SIG-M5 (cell line): Measurements from ENCODE around the gene DAPK1.

Experiments
- DNase-seq: peaks from one replicate; lab custom pipeline; 2025; lab: John Stamatoyannopoulos, UW

Gene DAPK1

DNA sequence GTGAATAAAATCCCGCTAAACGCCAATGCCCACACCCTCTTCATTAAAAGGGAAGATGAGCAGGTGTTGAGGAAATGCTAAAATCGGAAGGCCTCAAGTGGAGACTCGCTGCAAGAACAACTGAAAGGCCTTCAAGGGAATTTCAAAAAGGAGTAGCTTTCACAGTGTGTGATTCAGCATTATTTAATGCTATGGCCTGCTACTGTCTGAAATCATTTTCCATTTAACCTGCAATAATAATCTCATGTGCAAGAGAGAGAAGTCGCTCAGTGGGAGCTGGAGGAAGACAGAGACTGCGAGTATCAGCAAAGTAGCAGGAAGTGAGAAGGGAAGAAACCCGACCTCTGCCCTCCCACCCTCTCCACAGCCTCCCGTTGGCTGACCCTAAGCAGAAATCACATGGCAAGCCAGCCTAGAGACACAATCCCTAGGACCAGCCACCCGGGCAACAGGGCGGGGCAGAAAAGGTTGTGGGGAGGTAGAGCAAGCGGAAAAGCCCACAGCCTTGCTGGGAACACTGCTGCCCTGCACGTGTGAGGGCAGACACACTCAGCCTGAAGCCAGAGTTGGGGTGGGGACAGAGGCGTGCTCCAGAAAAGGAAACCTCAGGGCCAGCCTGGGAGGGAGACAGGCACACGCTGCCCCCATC, 188.3 kb downstream of the DAPK1 start:
- DNase-seq, result no peak

DNA sequence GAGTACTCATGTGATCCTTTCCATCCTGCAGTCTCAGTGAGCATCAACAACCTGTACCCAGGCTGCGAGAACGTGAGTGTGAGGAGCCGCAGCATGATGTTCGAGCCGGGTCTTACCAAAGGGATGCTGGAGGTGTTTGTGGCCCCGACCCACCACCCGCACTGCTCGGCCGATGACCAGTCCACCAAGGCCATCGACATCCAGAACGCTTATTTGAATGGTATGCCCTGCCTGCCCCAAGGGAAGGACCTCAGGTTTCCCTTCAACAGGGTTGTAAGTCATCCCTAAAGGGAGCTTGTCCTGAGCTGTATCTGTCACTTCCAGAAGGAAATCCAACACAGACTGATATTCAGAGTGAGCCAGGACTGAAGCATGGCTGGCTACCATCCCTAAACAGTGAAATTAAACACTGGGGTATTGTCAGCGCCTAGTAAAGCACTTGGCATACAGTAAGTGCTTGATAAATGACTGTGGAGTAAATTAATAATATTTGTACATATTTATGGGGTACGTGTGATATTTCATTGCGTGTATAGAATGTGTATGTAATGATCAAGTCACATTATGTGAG, 188.9 kb downstream of the DAPK1 start:
- DNase-seq, result no peak

DNA sequence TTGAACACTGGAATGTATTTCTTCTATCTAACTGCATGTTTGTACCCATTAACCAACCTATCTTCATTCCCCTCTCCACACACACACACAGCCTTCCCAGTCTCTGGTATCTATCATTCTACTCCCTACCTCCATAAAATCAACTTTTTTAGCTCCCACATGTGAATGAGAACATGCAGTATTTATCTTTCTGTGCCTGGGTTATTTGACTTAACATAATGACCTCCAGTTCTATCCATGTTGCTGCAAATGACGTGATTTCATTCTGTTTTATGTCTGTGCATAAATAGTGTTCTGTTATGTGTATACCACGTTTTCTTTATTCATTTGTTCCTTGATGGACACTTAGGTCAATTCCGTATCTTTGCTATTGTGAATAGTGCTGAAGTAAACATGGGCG, 189.5 kb downstream of the DAPK1 start:
- no peak for DNase-seq

DNA sequence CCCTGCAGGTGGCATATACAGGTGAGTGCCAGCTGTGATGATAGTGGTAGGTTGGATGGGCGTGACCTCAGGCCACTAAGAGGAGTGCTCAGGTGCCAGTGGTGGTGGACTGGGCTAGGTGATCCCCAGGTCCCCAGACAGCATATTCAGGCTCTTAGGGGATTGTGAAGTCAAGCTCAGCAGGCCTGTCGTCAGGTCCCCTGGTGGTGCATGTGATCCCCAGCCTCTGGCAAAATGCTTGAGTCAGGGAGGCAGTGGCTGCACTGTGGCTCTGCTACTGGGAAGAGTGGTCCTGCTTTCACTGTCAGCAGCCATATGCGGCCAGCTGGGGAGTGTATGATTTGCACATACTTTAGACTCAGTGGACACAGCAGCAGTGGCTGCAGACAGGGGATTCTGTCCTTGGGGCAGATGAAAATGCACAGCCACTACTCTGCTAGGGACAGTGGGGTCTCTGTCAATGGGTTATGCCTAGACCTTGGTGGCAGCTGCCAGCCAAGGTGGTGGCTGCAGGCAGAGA, 196.6 kb downstream of the DAPK1 start:
- DNase-seq, result no peak

DNA sequence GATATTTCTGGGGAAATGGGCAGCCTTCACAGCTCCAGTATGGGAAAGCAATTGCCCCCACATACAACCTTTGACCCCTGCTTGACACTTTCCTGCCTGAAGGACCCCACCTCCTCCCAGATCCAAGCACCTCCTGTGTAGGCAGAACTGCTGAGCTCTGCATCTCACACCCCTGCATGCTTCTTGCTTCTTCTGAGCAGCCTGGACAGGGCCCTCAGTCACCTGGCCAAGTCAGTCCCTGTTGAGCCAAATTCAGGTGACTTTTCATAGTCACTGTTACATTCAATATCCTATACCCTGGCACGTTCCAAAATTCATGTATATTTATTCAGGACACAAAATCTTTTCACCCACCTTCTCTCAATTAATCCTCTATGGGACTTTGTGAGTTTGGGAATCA, 197.9 kb downstream of the DAPK1 start:
- no peak for DNase-seq

DNA sequence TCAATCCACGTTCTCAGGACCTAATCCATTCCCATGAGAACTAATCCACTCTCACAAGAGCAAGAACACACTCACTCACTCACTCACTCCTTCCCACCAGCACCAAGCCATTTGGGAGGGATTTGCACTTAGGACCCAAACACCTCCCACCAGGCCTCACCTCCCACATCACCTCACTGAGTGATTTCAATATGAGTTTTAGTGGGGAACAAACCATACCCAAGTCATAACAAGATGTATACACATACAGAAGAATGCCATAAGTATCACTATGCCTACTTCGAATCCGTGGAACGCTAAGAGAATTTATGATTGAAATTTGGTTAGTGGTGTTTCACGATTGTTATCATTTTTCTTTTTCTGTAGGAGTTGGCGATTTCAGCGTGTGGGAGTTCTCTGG, 199.0 kb downstream of the DAPK1 start:
- DNase-seq, result no peak

DNA sequence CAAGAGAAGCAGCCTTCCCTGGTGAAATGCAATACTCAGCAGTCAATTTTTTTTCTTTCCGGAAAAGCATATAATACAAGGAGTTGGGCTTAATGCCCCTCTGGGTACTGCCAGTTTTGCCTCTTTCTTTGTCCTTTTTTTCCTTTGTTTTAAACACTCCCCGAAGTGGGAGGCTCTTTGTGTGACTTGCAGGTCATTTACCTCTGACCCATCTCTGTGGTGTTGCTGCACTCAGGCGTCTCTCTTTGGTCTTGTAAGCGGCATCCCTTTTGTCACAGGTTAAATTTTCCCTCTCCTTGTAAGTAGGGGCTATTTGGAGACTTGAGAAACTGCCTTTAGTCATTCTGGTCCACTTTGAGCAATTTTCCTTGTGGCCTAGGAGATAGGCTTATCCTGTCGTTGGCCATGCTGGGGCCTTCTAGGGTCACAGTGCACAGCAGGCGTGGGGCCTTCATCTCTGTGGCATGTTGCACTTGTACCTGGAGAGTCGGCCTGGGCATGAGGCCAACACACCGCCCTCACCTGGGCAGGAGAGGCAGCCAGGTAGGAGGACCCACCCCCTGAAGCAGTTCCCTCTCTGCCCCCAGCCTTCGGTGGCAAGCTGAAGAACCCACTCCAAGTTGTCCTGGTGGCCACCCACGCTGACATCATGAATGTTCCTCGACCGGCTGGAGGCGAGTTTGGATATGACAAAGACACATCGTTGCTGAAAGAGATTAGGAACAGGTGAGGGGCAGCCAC, 200.6 kb downstream of the DAPK1 start:
- DNase-seq, result no peak

DNA sequence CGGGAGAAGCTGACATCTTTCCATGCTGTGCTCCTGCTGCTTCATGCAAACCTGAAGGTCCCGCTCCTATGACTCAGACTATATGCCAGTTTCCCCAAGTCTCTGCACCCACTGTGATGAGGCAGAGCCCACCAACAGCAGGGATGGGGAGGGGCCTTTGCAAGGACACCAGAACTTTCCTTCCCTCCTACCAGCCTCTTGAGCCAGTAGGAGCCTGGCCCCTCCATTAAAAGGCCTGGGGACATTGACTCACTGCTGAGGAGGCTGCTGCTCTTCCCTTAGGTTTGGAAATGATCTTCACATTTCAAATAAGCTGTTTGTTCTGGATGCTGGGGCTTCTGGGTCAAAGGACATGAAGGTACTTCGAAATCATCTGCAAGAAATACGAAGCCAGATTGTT, 202.2 kb downstream of the DAPK1 start:
- DNase-seq, result no peak

DNA sequence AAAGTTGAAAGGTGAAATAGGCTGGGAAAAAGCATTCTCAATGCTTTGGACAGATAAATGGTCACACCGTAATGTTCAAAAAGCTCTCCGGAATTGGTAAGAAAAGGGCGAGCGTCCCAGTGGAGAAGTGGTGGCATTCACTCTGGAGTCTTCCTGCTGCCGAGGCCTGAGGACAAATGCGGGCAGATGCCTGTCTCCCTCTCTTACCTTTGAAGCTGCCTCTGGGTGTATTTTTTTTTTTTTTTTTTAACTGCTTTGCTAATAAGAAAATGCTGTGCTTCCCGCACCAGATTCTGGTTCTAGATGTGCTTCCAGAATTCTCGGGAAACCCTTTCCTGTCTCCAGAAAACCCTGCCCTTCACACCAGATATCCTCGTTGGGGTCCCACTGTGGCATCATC, 203.8 kb downstream of the DAPK1 start:
- DNase-seq, result no peak

DNA sequence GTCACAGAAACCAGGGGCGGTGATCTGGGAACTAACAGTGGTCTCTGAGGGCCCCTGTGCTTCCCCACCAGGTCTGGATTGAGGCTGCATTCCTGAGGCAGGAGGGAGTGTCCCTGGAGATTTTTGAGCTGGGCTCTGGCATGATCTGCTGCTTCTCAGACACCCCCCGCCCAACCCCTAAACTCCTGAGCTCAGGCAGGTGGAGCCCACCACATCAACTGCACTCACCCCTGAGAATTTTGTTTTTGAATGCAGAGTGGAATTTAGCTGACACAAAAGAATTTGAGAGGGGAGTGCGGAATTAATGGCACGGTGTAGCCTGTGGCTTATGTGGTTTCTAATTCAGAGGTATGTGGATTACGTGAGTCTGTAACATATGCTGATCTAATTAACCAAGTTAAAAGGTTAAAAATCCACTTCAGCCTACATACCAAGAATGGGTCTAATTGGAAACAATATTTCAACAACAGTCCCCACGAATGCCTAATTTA, 204.3 kb downstream of the DAPK1 start:
- DNase-seq, result no peak

DNA sequence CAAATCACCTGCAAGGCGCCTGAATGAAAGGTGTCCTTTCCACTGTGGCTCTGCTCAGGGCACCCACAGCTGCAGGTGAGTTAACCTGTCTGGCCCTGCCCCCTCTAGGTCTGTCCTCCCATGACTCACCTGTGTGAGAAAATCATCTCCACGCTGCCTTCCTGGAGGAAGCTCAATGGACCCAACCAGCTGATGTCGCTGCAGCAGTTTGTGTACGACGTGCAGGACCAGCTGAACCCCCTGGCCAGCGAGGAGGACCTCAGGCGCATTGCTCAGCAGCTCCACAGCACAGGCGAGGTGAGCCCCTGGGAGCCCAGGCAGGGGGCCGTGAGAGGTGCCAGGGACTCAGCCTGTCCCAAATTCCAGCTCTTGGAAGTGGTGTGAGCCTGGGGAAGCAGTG, 205.3 kb downstream of the DAPK1 start:
- DNase-seq, result no peak

DNA sequence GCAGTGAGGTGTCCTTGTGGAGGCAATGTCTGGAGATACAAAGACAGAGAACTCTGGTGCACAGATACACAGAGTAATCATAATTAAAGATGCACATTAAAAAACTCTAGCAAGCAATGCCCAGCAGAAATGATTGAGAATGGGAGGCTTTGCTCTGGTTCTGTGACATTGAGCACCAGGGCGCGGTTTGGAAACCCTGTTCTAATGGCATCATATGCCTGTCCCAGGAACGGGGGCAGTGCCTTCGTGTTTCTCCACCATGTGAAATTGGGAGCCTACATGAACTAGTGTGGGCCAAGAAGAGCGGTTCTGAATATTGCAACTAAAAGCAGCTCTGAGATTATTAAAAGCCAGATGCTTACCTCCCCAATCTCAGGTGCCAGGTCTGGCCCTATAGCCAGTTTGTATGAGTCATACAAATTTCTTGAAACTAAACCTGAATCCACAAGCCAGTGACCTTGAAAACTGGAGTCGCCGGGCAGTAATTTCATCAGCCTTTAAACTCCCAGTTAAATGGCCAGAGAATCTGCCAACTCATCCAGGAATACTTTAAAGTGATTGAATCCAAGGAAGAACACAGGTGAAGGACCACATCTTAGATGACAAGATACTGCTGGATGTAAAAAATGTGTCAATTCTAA, 206.1 kb downstream of the DAPK1 start:
- DNase-seq, result no peak

DNA sequence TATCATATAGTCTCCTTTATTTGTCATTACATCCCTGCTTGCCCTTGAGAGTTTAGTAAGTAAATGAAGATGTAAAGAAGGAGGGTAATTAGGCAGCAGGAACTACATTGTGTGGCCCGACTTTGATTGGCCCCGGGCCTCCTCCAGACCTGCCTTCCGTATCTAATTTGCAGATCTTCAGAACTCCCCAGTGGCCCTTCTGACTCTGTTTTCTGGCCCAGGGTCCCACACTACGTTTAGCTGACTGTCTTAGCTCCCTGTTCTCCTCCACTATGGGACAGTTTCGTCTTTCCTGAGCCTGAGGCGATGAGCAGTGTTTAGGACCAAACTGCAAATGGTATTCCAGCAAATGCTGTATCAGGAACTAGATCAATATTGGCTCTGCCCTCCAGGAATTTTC, 206.7 kb downstream of the DAPK1 start:
- DNase-seq, result no peak

DNA sequence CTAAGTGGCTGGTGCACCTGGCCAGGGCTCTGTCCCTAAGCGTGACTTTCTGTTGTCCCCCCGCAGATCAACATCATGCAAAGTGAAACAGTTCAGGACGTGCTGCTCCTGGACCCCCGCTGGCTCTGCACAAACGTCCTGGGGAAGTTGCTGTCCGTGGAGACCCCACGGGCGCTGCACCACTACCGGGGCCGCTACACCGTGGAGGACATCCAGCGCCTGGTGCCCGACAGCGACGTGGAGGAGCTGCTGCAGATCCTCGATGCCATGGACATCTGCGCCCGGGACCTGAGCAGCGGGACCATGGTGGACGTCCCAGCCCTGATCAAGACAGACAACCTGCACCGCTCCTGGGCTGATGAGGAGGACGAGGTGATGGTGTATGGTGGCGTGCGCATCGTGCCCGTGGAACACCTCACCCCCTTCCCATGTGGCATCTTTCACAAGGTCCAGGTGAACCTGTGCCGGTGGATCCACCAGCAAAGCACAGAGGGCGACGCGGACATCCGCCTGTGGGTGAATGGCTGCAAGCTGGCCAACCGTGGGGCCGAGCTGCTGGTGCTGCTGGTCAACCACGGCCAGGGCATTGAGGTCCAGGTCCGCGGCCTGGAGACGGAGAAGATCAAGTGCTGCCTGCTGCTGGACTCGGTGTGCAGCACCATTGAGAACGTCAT, 208.5 kb downstream of the DAPK1 start:
- DNase-seq, result no peak

DNA sequence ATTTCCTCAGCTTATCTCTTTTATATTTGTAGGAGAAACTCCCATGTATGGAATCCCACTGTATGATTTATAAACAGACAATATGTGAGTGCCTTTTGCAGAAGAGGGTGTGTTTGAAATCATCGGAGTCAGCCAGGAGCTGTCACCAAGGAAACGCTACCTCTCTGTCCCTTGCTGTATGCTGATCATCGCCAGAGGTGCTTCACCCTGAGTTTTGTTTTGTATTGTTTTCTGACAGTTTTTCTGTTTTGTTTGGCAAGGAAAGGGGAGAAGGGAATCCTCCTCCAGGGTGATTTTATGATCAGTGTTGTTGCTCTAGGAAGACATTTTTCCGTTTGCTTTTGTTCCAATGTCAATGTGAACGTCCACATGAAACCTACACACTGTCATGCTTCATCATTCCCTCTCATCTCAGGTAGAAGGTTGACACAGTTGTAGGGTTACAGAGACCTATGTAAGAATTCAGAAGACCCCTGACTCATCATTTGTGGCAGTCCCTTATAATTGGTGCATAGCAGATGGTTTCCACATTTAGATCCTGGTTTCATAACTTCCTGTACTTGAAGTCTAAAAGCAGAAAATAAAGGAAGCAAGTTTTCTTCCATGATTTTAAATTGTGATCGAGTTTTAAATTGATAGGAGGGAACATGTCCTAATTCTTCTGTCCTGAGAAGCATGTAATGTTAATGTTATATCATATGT, 210.3 kb downstream of the DAPK1 start:
- no peak for DNase-seq

DNA sequence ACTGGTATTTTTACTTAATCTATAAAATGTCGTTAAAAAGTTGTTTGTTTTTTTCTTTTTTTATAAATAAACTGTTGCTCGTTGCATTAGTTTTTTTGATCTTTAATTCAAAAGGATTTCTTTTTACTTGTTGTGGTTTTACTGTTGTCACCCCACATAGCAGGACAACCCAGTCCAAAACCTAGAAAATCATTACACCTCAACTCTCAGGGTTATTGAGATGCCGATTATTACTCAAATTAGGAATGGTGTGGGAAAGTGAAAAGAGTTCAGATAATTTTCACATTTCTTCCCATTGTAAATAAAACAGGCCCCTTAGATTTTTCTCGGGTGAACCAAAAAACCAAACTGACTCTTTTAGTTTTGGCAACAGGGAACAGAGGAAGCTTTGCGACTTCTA, 210.9 kb downstream of the DAPK1 start:
- no peak for DNase-seq

DNA sequence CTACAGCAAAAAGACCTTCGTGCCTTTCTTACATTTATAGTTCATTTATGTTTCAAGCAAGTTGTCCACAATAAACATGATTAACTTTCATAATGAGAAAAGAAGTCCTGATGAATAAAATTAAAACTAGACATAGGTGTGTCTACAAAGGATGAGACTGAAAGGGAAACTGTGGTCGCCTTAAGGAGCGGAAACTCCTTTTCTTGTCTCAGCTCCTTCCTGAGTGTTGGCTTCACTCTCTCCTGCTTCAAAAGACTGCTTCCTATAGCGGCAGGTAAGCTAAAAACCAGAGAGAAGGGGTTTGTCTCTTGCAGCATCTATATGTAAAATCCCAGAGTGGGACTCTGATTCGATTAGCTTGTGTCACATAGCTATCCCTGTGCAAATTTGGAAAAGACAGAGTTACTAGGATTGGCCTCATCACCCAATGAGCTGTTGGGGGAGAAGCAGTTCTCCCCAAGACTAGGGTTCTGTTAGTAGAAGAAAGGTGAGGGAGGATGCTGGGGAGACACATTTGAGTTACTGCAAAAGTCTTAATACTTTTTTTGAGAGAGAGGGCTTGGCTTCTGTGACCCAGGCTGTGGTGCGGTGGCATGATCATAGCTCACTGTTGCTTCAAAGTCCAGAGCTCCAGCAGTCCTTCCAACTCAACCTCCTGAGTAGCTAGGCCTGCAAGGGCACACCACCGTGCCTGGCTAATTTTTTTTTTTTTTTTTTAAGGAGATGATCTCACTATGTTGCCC, 211.5 kb downstream of the DAPK1 start:
- DNase-seq, result no peak

DNA sequence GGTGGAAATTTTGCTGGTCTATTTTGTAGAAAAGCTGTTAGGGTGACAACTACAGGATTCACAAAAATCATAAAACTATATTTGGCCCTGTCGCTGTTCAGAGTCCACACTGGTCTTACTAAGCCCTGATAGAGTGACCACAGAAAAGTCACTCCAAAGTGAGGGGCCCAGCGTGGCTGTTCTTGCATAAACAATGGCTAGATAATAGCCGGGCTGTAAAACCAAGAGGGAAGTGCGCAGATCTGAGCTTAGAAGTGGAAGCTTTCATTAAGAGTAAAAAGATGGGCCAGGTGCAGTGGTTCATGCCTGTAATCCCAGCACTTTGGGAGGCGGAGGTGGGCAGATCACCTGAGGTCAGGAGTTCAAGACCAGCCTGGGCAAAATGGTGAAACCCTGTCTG, 212.8 kb downstream of the DAPK1 start:
- no peak for DNase-seq

DNA sequence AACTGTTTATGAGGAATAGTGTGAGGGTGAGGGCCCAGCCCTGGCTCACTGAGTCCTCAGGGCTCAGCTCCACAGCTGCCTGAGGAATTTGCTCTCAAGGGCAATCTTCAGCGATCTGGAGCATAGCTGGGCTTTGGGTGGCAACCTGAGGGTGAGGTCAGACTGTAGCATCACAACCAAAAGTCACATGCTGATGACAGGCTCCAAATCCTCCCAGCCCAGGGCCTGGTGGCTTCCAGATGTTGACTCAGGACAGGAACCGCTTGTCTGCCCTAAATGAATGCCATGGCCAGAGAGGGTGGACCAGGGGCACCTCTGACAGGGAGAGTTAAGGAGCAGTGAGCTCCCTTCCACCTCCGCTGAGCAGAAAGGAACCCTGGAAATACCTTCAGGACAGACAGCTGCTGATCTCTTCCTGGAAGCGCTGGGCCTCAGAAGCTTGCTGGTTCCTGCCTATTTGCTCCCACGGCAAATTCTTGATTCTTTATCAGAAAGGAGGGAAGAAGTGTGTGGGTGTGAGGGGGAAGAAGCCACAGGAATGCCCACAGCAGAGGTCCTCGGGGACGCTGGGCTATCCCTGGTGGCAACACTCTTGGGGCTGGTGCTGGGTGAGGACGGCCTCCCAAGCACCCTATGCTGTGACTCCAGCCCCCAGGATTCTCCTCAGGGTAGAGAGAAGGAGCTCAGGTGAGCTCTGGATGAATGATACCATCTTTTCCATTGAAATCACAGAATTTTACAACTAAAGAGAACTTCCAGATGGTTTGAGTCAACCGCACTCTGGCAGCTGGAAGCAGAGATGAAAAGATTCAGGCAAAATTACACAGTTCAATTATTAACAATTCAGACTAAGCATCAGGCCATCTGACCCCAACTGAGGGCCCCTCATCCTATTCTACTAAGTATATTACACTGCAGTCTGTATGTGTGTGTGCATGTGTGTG, 214.5 kb downstream of the DAPK1 start:
- DNase-seq, result no peak

DNA sequence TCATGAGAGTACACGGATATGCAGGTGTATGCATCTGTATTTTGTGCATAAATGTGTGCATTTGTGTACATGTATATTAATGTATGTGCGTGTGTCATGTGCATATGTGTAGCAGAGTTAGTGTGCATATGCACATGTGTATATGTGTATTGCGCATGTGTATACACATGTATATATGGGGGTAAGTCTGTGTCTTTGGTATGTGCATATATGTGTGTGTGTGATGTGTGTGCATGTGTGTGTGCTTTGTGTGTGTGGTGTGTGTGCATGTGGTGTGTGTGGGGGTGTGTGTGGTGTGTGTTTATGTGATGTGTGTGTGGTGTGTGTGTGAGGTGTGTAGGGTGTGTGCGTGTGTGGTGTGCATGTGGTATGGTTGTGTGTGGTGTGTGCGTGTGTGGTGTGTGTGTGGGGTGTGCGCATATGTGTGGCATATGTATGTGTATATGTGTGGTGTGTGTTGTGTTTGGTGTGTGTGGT, 215.2 kb downstream of the DAPK1 start:
- DNase-seq, result no peak
